Globus pallidus (tissue), 1 donor: ENCODE data around the gene ZCWPW2.
A peak's percentile ranks its signal among the peaks of the same experiment; 100 is the strongest.

Experiments used
- DNase-seq: peaks from one replicate; pipeline ENCODE4 v3.0.0-alpha.2; 2015; ENCODE audit warnings: low spot score

Gene ZCWPW2

DNA sequence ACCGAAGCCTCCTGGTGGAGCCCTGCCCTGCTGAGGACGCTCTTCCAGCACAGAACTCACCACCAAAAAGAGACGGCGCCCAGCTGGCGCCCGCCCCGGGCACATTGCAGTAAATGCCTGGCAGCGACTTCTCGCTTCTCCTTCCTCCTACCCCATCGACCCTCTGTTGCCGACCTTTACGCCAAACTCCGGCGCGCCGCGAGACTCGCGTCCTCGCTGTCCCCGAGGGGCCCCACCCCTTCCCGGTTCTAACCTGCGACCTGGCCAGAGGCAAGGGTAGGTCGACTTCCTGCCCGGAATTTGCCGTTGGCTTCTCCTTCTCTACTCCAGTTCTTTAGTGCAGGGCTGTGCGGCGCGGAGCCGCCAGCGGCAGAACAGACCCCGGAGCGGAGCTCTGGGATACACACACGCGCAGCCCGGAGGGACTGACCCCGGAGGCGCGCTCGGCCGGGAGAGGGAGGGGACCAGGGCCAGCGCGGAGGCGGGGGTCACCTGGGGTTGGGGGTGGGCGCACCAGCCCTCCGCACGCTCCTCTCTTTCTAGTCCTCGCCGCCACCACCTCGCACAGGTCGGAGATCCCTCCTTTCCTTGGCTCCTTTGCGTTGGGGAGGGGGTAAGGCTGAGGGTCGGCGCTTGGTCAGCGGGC is 226.7 kb downstream of the ZCWPW2 start:
- peak; percentile 19 for DNase-seq
